Fibroblast of pulmonary artery (primary cell): ENCODE data around the gene RNF111.
A peak's percentile ranks its signal among the peaks of the same experiment; 100 is the strongest.

ENCODE experiments used
- DNase-seq: peaks from one replicate; pipeline ENCODE4 v3.0.0-alpha.2; 2010; ENCODE audit warnings: low read depth
- H3K4me3 ChIP-seq: replicated peaks from 2 replicates; pipeline ENCODE4 v1.5.1; 2011; ENCODE audit warnings: low read depth, mild to moderate bottlenecking, control low read depth, low read length, moderate library complexity
- CTCF ChIP-seq: IDR thresholded peaks from 2 replicates; pipeline ENCODE4 v1.5.1; 2011; ENCODE audit warnings: mild to moderate bottlenecking, control low read depth, low read length, inconsistent platforms; ENCODE audit errors: missing control alignments

Gene RNF111

DNA sequence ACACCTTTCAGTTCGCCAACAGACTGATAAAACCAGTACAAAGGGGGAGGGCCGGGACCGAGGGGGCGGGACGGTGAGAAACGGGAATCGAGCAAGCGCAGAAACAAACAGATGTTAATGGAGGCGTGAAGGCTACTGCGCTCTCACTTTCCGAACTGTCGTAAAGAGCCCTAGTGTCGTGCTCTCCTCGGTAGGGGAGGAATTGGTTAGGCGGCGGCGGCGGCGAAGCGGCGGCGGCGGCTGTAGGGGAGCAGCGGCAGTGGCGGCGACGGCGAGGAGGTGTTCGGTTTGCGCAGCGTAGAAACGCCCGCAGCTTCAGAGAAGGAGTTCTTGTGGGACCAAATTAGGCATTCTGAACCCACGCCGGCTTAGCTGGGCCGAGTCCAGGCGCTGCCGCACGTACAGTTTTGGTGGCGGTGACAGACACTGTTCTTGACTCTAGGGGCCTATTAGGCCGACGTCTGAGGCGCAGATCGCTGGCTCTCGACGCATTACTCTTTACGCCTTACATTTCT lies at the start of gene RNF111:
Gene RNF111 (plus strand): TSS at position 173 of the 515 bp plus-strand sequence. CDS start 43,160 bp downstream, outside the sequence.
- no peak for TF ChIP-seq CTCF
- H3K4me3 ChIP-seq = peak within 1 kb of the TSS; percentile 98
- DNase-seq = peak; percentile 98

DNA sequence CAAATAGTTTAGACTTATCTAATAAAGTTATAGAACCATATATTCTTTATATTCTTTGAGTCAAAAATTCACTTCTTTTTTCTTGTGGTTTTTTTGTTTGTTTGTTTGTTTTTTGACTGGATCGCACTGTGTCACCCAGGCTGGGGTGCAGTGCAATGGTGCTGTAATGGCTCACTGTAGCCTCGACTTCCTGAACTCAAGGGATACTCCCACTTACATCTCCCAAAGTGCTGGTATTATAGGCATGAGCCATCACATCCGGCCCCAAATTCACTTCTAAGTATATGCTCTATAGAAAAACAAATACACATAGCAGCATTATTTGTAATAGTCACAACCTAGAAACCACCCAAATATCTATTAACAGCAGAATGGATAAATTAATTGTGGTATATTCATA lies 40.3 kb upstream of the RNF111 start:
- DNase-seq = peak; percentile 57
- TF ChIP-seq CTCF = no peak
- H3K4me3 ChIP-seq = no peak overlapping the region

- TF ChIP-seq CTCF = no peak
- peak; percentile 86 for DNase-seq
- H3K4me3 ChIP-seq = no peak overlapping the region
These were observed 36.0 kb upstream of the RNF111 start for GRCh38 chr15:58951388-58952007.

DNA sequence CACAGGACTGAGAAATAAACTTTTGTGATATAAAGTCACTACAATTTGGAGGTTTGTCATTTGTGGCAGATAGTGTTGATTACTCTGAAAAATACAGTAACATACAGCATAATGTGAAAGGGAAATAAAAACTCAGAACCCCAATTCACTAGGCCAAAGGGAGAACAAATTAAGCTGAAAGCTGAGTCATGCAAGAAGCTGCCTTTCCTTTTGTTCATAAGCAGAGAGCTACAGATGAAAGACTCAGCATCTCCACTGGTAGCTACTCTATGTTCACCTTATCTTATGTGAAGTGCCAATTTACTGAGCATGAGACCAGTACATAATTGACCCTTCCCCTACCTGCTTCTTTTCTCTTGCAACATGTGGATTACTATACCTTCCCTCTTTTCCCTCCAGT lies 34.7 kb upstream of the RNF111 start:
- DNase-seq = peak; percentile 34
- no peak for TF ChIP-seq CTCF
- H3K4me3 ChIP-seq = no peak overlapping the region

DNA sequence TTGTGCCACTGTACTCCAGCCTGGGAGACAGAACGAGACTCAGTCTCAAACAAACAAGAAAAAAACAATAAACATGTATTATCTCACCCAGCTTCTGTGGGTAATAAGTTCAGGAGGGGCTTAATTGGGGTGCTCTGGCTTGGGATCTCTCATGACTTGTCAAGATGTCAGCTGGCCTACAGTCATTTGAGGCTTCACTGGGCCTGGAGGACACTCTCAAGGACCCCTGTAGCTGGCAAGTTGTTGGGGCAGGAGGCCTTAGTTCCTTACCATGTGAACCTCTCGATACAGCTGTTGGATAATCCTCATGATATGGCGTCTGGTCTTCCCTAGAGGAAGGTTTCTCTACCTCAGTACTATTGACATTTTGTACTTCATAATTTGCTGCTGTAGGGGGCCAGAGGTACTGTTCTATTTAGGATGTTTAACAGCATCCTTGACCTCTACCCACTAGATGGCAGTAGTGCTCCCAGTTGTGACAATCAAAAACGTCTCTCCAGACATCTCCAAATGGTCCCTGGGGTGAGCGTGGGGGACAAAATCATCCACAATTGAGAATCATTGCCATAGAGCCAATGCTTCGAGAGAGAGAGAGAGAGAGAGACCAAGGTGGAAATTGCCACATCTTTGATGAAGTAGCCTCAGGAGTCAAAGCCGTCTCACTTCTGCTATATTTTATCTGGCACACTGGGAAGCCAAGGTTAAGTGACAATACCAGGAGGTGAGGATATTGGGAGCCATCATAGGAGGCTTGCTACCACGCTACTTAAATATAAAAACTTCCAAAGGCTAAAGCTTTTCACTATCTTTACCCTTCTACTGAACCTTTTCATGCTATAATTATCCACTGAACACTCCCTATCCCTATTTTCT lies 30.1 kb upstream of the RNF111 start:
- TF ChIP-seq CTCF = peak; percentile 89
- DNase-seq = peak; percentile 78
- no peak overlapping the region for H3K4me3 ChIP-seq

DNA sequence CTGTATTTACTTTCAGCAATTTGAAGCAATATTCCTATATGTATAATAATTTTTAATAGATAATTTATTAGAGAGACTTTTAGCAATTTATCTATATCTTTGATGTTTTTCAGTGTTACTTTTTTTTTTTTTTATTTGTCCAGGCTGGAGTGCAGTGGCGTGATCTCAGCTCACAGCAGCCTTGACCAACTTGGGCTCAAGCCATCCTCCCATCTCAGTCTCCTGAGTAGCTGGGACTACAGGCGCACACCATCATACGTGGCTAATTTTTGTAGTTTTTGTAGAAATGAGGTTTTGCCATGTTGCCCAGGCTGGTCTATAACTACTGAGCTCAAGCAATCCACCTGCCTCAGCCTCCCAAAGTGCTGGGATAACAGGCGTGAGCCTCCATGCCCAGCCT lies 28.7 kb upstream of the RNF111 start:
- no peak for TF ChIP-seq CTCF
- DNase-seq = no peak
- H3K4me3 ChIP-seq = no peak overlapping the region
